Keratinocyte (primary cell): ENCODE measurements around the gene OSBPL5. TPM values are rescaled to one million over a fixed set of nuclear protein-coding genes. Genes with fewer than 3 reads are reported as not detected.

Source experiments
- DNase-seq: peaks from one replicate; pipeline ENCODE4 v3.0.0-alpha.2; 2011; ENCODE audit warnings: low read depth, missing footprints, low spot score
- FAIRE-seq: peaks from 2 replicates; lab custom pipeline; 2011; peaks lifted over from hg19 to GRCh38; lab: Jason Lieb, UNC
- H2AFZ ChIP-seq: 2 replicates; pipeline ENCODE4 v1.6.0; 2012; ENCODE audit warnings: low read length, control low read depth, inconsistent platforms; ENCODE audit not compliant: control insufficient read depth
- H3K27ac ChIP-seq: 2 replicates; pipeline ENCODE4 v1.5.1; 2011; ENCODE audit warnings: low read length; ENCODE audit not compliant: control insufficient read depth, insufficient read depth
- H3K27me3 ChIP-seq: 3 replicates; pipeline ENCODE4 v1.6.0; 2011; ENCODE audit warnings: low read length; ENCODE audit not compliant: control insufficient read depth, insufficient read depth; ENCODE audit errors: extremely low read depth
- H3K36me3 ChIP-seq, 2 experiments: 2 replicates in 1 of 2; 3 replicates in 1 of 2; pipeline ENCODE4 v1.5.1; 2011; ENCODE audit warnings: low read length in 2 of 2, mild to moderate bottlenecking in 1 of 2; ENCODE audit not compliant: control insufficient read depth in 2 of 2, insufficient read depth in 2 of 2; ENCODE audit errors: extremely low read depth in 1 of 2
- H3K4me1 ChIP-seq: 3 replicates; pipeline ENCODE4 v1.5.1; 2011; ENCODE audit warnings: low read length; ENCODE audit not compliant: control insufficient read depth, insufficient read depth; ENCODE audit errors: extremely low read depth
- H3K4me2 ChIP-seq: 3 replicates; pipeline ENCODE4 v1.6.0; 2011; ENCODE audit warnings: low read depth, low read length; ENCODE audit not compliant: control insufficient read depth, insufficient read depth; ENCODE audit errors: extremely low read depth
- H3K4me3 ChIP-seq, 3 experiments: fragments of 200-600 bp in 1 of 3; sonication (generic) in 1 of 3; 2 replicates in 2 of 3; 3 replicates in 1 of 3; pipeline ENCODE4 v1.5.1; 2011 to 2016; ENCODE audit warnings: low read length in 3 of 3, mild to moderate bottlenecking in 3 of 3, control low read depth in 2 of 3, inconsistent platforms in 1 of 3, low read depth in 1 of 3, mixed read lengths in 1 of 3, mixed run types in 1 of 3, moderate library complexity in 1 of 3; ENCODE audit not compliant: control insufficient read depth in 2 of 3, insufficient read depth in 2 of 3; ENCODE audit errors: extremely low read depth in 1 of 3
- H3K79me2 ChIP-seq: 2 replicates; pipeline ENCODE4 v1.6.0; 2012; ENCODE audit warnings: low read length; ENCODE audit not compliant: control insufficient read depth, insufficient read depth
- H3K9ac ChIP-seq: 3 replicates; pipeline ENCODE4 v1.6.0; 2011; ENCODE audit warnings: low read length; ENCODE audit not compliant: control insufficient read depth, insufficient read depth; ENCODE audit errors: extremely low read depth
- H3K9me1 ChIP-seq: 3 replicates; pipeline ENCODE4 v1.6.0; 2011; ENCODE audit warnings: low read length; ENCODE audit not compliant: control insufficient read depth, insufficient read depth; ENCODE audit errors: extremely low read depth
- H3K9me3 ChIP-seq: 2 replicates; pipeline ENCODE4 v1.5.1; 2012; ENCODE audit warnings: low read depth, low read length; ENCODE audit not compliant: control insufficient read depth
- H4K20me1 ChIP-seq: 3 replicates; pipeline ENCODE4 v1.6.0; 2011; ENCODE audit warnings: low read length; ENCODE audit not compliant: control insufficient read depth, insufficient read depth; ENCODE audit errors: extremely low read depth
- CTCF ChIP-seq, 3 experiments: IDR thresholded peaks in 1 of 3; conservative IDR thresholded peaks in 1 of 3; optimal IDR thresholded peaks in 1 of 3; 2 replicates in 2 of 3; 3 replicates in 1 of 3; pipeline versions ENCODE3 to v1.5.1; 2011; ENCODE audit warnings: low read length in 3 of 3, mild to moderate bottlenecking in 3 of 3, moderate library complexity in 2 of 3, control low read depth in 1 of 3, inconsistent platforms in 1 of 3; ENCODE audit not compliant: insufficient read depth in 2 of 3; ENCODE audit errors: extremely low read depth in 1 of 3
- EZH2 ChIP-seq: IDR thresholded peaks from one replicate; pipeline ENCODE4 v1.6.1; 2012; ENCODE audit warnings: inconsistent platforms, mild to moderate bottlenecking, low read length, moderate library complexity
- dilution Hi-C: fragments of 300-500 bp; cut with MboI; formaldehyde crosslinking; loops from one replicate; pipeline ENCODE4 v1.7.0; 2020; ENCODE audit warnings: low sequenced_read_pairs; ENCODE audit not compliant: extremely low pct_ligation_motif_present
- polyA plus RNA-seq, 5 experiments: library from polyadenylated mRNA; depleted of rRNA in 3 of 5; stranded (reverse) in 3 of 5; stranded (forward) in 1 of 5; unstranded in 1 of 5; fragments of >200 nt; gene quantifications; 1 replicate in 1 of 5; 2 replicates in 3 of 5; 3 replicates in 1 of 5; pipeline versions ENCODE4 v1.2.1 to v1.2.3, GENCODE V29; 2011 to 2012; ENCODE audit warnings: missing spikeins in 2 of 5, low read depth in 1 of 5, low replicate concordance in 1 of 5

OSBPL5 gene
- polyA plus RNA-seq, 1 donor (not counting 4 experiments of a cell fraction or from before 2014, with no cell fraction given) = 3.0 TPM

- Histone ChIP-seq H3K9ac (no peak overlapping the region), H3K27ac (no peak overlapping the region), H4K20me1 (peaks cover 8% of the 10 kb centered on the region), H3K36me3 (no peaks in the 10 kb centered on the region), H3K27me3 (no peaks in the 10 kb centered on the region), H3K79me2 (no peaks in the 10 kb centered on the region), H3K9me3 (no peaks in the 10 kb centered on the region), H3K9me1 (no peaks in the 10 kb centered on the region), H3K4me1 (peaks cover 13% of the 10 kb centered on the region), H2AFZ (no peak overlapping the region), H3K4me2 (no peak overlapping the region), H3K4me3 (no peak overlapping the region)
- no peak for DNase-seq
- no peak for TF ChIP-seq CTCF (optimal IDR thresholded peaks at IDR 0.05 in 1 of 3, IDR thresholded peaks at IDR 0.05 in 1 of 3, conservative IDR thresholded peaks at IDR 0.05 in 1 of 3; ENCODE audit: extremely low read depth in 1 of 3, insufficient read depth in 2 of 3, low read length in 3 of 3)
- TF ChIP-seq EZH2 = no peak
- no peak for FAIRE-seq
- dilution Hi-C loops = no loop called here
These were observed 32.8 kb downstream of the OSBPL5 start for GRCh38 chr11:3132271-3132781.

GRCh38 chr11:3131330-3131941 lies 33.7 kb downstream of the OSBPL5 start:
- Histone ChIP-seq H3K4me3 (no peak overlapping the region), H2AFZ (no peak overlapping the region), H3K36me3 (no peaks in the 10 kb centered on the region), H3K27ac (no peak overlapping the region), H3K4me1 (peaks cover 13% of the 10 kb centered on the region), H4K20me1 (peaks cover 8% of the 10 kb centered on the region), H3K4me2 (no peak overlapping the region), H3K9me1 (no peaks in the 10 kb centered on the region), H3K9ac (no peak overlapping the region), H3K9me3 (no peaks in the 10 kb centered on the region), H3K27me3 (no peaks in the 10 kb centered on the region), H3K79me2 (no peaks in the 10 kb centered on the region)
- no peak for DNase-seq
- TF ChIP-seq CTCF (optimal IDR thresholded peaks at IDR 0.05 in 1 of 3, IDR thresholded peaks at IDR 0.05 in 1 of 3, conservative IDR thresholded peaks at IDR 0.05 in 1 of 3; ENCODE audit: extremely low read depth in 1 of 3, insufficient read depth in 2 of 3, low read length in 3 of 3) (no peak), EZH2 (no peak)
- FAIRE-seq = no peak
- dilution Hi-C loops = no loop called here
